ENCODE results near the gene CEACAM19.
"Not testable (repeated sequence)": the region's sequence is repeated elsewhere in the genome, so short reads cannot be mapped to it uniquely, and the experiment has no call there.

Gene CEACAM19

GRCh38 chr19:44700547-44700946 is 29.3 kb downstream of the CEACAM19 start:
- DNase-seq (ENCODE audit: low spot score) = no peak

- no peak for DNase-seq (ENCODE audit: low spot score)
Observed at GRCh38 chr19:44701228-44701627, 29.9 kb downstream of the CEACAM19 start.

DNA sequence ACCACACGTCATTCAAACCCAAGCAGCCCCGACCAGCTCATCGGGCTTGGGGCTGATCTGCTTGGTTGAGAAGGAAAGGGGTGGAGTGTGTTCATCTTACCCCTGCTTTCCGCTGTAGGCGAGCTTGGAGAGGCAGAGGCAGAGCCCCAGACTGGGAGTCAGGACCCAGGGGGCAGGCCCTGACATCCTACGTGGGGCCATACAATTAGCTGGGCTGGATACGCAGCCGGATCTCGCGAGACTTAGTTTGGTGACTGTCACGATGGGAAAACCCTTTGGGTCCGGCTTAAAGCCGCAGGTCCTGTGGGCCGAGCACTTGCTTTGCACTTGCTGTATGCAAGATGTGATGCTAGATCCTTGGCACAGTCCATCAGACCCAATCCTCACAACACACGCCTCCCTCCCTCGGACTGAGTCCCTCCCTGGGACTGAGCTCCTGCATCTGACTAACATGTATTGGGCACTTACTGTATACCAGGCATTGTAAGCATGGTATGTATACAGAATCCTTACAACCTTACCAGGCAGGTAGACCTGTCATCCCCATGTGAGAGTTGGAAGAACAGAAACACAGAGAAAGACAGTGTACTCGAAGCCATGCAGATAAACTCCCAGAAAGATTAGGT is 31.4 kb downstream of the CEACAM19 start:
- peak; percentile 19 for DNase-seq (ENCODE audit: low spot score)

GRCh38 chr19:44703336-44704078 is 32.2 kb downstream of the CEACAM19 start:
- DNase-seq (ENCODE audit: low spot score) = no peak

DNA sequence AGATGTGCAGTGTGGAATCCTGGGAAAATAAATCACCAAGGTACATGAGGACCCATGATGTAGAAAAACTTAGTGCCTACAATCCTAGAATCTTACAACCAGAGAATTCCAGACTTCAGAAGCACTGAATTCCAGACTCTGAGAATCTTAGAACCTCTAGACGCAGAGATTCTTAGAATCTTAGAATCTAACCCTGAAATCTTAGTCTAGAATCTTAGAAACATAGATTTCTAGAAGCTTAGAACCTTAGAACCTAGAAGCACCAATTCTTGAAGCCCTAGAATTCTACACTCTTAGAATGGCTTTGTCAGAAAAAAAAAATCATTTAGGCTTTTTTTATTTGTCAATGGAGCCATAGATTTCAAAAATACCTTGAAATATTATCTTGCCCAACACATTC is 33.7 kb downstream of the CEACAM19 start:
- DNase-seq (ENCODE audit: low spot score) = no peak

DNA sequence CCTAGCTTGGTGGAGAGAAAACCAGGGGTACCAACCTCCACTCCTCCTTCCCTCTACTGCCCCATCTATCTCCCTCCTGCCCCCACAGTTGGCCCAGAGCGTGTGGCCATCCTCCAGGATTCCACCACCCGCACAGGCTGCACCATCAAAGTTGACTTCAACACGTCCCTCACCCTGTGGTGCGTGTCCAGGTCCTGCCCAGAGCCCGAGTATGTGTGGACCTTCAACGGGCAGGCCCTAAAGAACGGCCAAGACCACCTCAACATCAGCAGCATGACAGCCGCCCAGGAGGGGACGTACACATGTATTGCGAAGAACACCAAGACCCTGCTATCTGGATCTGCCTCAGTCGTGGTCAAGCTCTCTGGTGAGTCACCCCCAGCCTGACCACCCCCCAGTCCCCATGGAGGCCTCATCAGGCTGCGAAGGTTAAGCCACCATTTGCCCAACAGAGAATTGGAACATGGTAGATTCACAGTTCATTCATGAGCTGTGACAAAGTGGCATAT is 34.3 kb downstream of the CEACAM19 start:
- DNase-seq (ENCODE audit: low spot score) = no peak

DNA sequence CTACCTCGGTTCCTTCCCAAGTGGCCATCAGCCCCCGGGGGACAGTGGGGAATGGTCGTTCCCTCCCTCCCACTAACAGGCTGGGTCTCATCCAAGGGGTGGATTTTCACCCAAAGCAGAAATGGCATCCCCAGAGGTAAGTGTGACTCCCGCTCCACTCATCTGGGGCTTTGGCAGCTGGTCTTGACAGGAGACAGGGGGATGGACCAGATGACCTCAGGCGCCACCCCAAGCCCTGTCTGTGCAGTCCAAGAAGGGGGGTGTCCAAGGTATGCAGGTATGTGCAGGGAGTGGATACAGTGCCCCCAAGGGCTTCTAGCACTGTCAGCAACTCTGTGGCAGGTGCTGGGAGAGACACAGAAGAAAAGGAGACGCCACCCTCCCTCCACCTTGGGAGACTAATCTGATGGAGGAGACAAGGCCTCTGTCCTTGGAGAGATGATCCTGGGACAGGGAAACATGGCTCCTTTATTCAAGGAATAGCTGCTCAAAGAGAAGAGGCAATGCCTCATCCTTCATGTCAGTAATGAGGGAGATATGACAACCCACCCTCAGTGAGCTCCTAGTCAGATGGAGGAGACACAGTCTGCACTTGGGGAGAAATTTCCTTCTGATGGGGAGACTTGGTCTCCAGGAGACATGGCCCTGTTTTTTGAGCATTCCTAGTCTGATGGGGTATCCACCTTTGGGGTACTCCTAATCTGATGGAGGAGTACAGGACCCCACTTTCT is 35.4 kb downstream of the CEACAM19 start:
- no peak for DNase-seq (ENCODE audit: low spot score)

DNA sequence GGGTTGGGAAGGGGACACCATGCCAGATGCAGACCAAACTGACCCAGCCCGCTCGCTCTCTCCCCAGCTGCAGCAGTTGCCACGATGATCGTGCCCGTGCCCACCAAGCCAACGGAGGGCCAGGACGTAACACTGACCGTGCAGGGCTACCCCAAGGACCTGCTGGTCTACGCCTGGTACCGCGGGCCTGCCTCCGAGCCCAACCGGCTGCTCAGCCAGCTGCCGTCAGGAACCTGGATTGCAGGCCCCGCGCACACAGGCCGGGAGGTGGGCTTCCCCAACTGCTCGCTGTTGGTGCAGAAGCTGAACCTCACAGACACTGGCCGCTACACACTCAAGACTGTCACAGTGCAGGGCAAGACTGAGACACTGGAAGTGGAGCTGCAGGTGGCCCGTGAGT is 36.5 kb downstream of the CEACAM19 start:
- DNase-seq (ENCODE audit: low spot score) = no peak

GRCh38 chr19:44708940-44709339 is 37.7 kb downstream of the CEACAM19 start:
- no peak for DNase-seq (ENCODE audit: low spot score)

GRCh38 chr19:44709434-44710266 is 38.4 kb downstream of the CEACAM19 start:
- DNase-seq (ENCODE audit: low spot score) = not testable (repeated sequence)

DNA sequence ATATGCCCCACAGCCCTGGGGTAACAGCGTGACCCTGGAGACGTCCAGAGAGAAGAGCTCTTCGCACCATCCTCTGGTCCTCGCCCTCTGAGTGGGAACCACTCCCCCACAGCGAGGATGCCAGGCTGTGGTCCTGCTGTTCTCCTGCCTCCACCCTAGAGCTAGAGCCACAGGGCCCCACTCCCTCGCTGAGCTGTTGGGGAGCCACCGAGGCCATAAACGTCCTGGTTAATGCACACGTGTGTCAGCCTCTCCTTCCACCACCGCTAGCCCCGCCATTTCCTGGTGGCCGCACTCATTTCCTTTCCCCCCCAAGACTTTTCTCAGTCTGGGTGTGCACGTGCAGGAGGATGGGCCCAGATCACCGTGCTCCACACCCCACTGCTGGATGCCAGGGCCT is 39.2 kb downstream of the CEACAM19 start:
- DNase-seq (ENCODE audit: low spot score) = no peak

DNA sequence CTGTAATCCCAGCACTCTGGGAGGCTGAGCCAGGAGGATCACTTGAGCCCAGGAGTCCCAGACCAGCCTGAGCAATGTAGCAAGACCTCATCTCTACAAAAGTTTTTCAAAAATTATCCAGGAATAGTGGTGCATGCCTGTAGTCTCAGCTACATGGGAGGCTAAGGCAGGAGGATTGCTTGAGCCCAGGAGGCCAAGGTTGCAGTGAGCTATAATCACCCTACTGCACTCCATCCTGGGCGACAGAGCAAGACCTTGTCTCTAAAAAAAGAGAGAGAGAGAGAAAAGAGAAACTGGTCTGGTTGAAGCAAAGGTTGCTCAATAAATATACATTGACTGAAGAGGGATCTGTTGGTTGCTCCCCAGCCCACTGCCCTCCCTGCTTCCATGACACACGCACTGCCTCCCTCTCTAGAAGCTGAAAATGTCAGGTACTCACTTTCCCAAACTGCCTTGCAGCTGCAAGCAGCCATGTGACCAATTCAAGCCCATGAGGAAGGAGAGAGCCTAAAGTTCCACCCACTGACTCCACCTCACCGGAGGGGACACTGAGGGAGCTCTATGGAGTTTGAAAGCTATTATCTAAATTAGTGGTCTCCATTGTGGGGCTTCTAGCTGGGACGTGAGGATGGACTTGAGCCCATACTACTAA is 41.7 kb downstream of the CEACAM19 start:
- no peak for DNase-seq (ENCODE audit: low spot score)

DNA sequence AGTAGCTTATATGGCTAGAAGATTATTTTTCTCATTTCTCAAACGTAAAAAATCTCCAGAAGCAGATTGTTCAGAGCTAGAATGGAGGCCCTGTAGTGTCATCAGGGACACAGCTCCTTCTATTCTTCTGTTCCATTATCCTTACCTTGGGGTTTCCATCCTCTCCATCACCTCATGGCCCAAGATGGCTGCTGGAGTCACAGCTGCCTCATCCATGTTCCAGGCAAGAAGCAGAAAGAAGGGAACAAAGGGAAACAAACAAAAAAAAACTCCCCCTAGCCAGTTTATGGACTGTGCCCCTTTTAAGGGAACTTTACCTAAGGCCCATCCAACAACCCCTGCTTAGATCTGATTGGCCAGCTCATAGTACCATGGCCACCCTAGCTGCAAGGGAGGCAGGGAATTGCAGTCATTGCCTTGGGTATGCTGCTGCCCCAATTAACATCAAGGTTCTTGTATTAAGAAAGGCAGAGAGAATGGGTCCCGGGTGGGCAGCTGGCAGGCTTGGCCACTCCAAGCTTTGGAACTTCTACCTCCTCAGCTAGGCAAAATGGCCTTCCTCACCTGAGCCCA is 43.4 kb downstream of the CEACAM19 start:
- DNase-seq (ENCODE audit: low spot score) = no peak

DNA sequence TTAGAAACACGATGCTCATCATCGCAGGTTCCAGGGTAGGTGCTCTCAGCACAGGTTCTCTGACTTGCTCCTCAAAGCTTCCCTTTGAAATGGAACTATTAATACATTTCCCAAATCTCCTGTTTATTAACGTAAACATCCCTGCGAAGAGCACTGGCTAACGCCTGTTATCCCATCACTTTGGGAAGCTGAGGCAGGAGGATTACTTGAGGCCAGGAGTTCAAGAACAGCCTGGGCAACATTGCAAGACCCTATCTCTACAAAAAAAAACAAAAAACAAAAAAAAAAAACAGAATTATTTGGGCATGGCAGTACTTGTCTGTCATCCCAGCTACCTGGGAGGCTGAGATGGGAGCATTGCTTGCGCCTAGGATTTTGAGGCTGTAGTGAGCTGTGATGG is 46.3 kb downstream of the CEACAM19 start:
- DNase-seq (ENCODE audit: low spot score) = no peak

DNA sequence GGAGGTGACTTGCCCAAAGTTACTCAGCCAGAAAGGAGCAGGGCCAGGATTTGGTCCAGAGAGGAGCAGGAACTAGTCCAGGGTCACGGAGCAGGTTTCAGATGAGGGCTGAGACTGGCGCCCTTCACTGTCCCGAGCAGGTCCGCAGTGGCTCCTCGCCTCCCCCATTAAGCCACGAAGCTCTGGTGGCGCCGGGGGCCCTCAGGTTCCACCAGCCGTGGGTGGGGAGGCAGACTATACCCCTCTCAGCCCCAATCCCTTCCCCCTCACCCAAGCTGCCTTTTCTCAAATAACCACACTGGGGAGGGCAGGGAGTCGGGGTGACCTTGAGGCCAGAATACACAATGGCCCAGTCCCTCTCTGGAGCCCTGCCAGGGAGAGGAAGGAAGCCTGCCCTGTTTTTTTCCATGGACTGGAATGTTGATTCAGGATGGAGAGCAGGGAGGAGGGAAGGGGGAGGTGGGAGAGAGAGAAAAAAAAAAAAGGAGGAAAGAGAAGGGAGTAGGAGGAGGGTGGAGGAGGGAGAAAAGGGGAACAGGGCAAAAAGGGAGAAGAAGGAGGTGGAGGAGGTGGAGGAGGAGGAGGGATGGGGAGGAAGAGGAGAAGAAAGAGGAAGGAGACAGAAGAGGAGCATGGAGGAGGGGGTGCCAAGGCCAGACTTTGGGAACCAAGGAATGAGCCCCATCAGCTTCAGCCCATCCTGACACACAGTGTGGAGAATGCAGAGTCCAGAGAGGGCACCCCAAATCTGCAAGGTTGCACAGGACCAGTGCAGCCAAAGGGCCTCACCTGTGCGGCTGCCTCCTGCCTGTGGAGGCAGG is 47.4 kb downstream of the CEACAM19 start:
- DNase-seq (ENCODE audit: low spot score) = no peak

- no peak for DNase-seq (ENCODE audit: low spot score)
Observed at GRCh38 chr19:44719262-44719701, 48.0 kb downstream of the CEACAM19 start.

DNA sequence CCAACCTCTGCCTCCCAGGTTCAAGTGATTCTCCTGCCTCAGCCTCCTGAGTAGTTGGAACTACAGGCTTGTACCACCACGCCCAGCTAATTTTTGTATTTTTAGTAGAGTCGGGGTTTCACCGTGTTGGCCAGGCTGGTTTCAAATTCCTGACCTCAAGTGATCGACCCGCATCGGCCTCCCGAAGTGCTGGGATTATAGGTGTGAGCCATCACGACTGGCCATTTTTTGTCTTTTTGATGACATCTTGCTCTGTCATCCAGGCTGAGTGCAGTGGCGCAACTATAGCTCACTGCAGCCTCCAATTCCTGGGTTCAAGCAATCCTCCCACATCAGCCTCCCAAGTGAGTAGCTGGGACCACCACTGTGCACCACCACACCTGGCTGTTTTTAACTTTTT is 49.1 kb downstream of the CEACAM19 start:
- not testable (repeated sequence) for DNase-seq (ENCODE audit: low spot score)

GRCh38 chr19:44720945-44721344 is 49.7 kb downstream of the CEACAM19 start:
- DNase-seq (ENCODE audit: low spot score) = no peak

DNA sequence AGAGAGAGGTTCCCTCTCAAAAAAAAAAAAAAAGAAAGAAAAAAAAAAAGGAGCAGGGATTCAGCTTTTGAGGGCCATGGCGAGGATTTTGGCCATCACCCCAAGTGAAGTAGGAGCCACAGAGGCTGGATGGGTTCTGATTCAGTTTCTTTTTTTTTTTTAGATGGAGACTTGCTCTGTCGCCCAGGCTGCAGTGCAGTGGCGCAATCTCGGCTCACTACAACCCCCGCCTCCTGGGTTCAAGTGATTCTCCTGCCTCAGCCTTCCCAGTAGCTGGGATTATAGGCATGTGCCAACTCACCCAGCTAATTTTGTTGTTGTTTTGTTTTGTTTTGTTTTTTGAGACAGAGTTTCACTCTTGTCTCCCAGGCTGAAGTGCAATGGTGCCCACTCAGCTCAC is 50.1 kb downstream of the CEACAM19 start:
- not testable (repeated sequence) for DNase-seq (ENCODE audit: low spot score)
